A549 (cell line): ENCODE data around the gene KDM4B. TPM values are rescaled to one million over a fixed set of nuclear protein-coding genes. Genes with fewer than 3 reads are reported as not detected.

Experiments used
- ATAC-seq, 2 experiments: fragments of 200-7000 bp in 1 of 2; fragments of >200 bp in 1 of 2; cut with Nextera tagmentation in 1 of 2; cut with Tn5 transposase in 1 of 2; 3 replicates each; pipeline versions ENCODE4 v1.8.0 to v1.9.1; 2018 to 2020; ENCODE audit warnings: mild to moderate bottlenecking in 1 of 2, moderate library complexity in 1 of 2
- CTCF ChIA-PET: fragments of 300-600 bp; sonication (Branson Sonifier 250); formaldehyde crosslinking; extraction: SDS; loops from one replicate; lab custom pipeline; 2021; ENCODE audit warnings: antibody characterized with exemption, inconsistent platforms; lab: Yijun Ruan, JAX
- POLR2A ChIA-PET: fragments of 350-600 bp; formaldehyde crosslinking; extraction: SDS; loops from one replicate; lab custom pipeline; 2021; ENCODE audit warnings: antibody characterized with exemption, inconsistent platforms; lab: Yijun Ruan, JAX
- DNase-seq, 2 experiments: peaks; one replicate each; pipeline versions ENCODE4 v3.0.0 to v3.0.0-alpha.2; 2011 to 2016; ENCODE audit warnings: low read depth in 1 of 2, low spot score in 1 of 2
- FAIRE-seq: peaks from 2 replicates; lab custom pipeline; 2011; peaks lifted over from hg19 to GRCh38; lab: Jason Lieb, UNC
- H3K27ac ChIP-seq, 2 experiments: fragments of >200 bp; sonication (Bioruptor Twin); formaldehyde crosslinking; 3 replicates each; pipeline ENCODE4 v1.5.1; 2016 to 2017
- H3K4me1 ChIP-seq: fragments of >200 bp; sonication (Bioruptor Twin); formaldehyde crosslinking; 3 replicates; pipeline ENCODE4 v1.6.1; 2016
- H3K4me2 ChIP-seq: fragments of >200 bp; sonication (Bioruptor Twin); formaldehyde crosslinking; 3 replicates; pipeline ENCODE4 v1.6.1; 2016
- H3K4me3 ChIP-seq: fragments of >200 bp; sonication (Bioruptor Twin); formaldehyde crosslinking; 3 replicates; pipeline ENCODE4 v1.5.1; 2016
- H3K9me3 ChIP-seq: fragments of >200 bp; sonication (Bioruptor Twin); formaldehyde crosslinking; 3 replicates; pipeline ENCODE4 v1.6.1; 2016
- ATOH8 ChIP-seq: fragments of 250-450 bp; sonication (Bioruptor Pico); IDR thresholded peaks from 2 replicates; pipeline ENCODE4 v1.5.0; 2020; ENCODE audit warnings: low read depth, mild to moderate bottlenecking, moderate library complexity
- CHD4 ChIP-seq: fragments of 200-600 bp; sonication (generic); IDR thresholded peaks from 2 replicates; pipeline ENCODE4 v1.6.1; 2016; ENCODE audit warnings: antibody characterized with exemption, mild to moderate bottlenecking, borderline replicate concordance
- CTCF ChIP-seq: fragments of >200 bp; sonication (Bioruptor Twin); formaldehyde crosslinking; IDR thresholded peaks from 3 replicates; pipeline ENCODE4 v1.5.1; 2016
- ELK1 ChIP-seq: fragments of 150-350 bp; IDR thresholded peaks from 2 replicates; pipeline ENCODE4 v1.6.1; 2014; ENCODE audit warnings: low read depth, mild to moderate bottlenecking, low read length
- FOXS1 ChIP-seq: fragments of 250-450 bp; sonication (Bioruptor Pico); IDR thresholded peaks from 2 replicates; pipeline ENCODE4 v1.5.0; 2020; ENCODE audit warnings: mild to moderate bottlenecking, moderate library complexity
- GATA3 ChIP-seq: IDR thresholded peaks from 2 replicates; pipeline ENCODE4 v1.6.1; 2012; ENCODE audit warnings: borderline replicate concordance
- HDAC2 ChIP-seq: fragments of 200-600 bp; sonication (generic); IDR thresholded peaks from 2 replicates; pipeline ENCODE4 v1.6.1; 2016
- HMGXB4 ChIP-seq: fragments of 250-450 bp; sonication (Bioruptor Pico); IDR thresholded peaks from 2 replicates; pipeline ENCODE4 v1.5.0; 2021; ENCODE audit warnings: mild to moderate bottlenecking, moderate library complexity, borderline replicate concordance
- HOXB13 ChIP-seq: fragments of 250-450 bp; sonication (Bioruptor Pico); IDR thresholded peaks from 2 replicates; pipeline ENCODE4 v1.5.0; 2020; ENCODE audit warnings: low read depth, mild to moderate bottlenecking, moderate library complexity
- HOXB5 ChIP-seq: fragments of 250-450 bp; sonication (Bioruptor Pico); IDR thresholded peaks from 2 replicates; pipeline ENCODE4 v1.5.0; 2020; ENCODE audit warnings: mild to moderate bottlenecking, moderate library complexity
- MAZ ChIP-seq: fragments of 150-350 bp; IDR thresholded peaks from 2 replicates; pipeline ENCODE4 v1.6.1; 2014; ENCODE audit warnings: antibody characterized with exemption, low read depth, low read length, borderline replicate concordance
- RARB ChIP-seq: fragments of 250-450 bp; sonication (Bioruptor Pico); IDR thresholded peaks from 2 replicates; pipeline ENCODE4 v1.8.0; 2021; ENCODE audit warnings: mild to moderate bottlenecking, moderate library complexity
- RFX5 ChIP-seq: fragments of 450-650 bp; IDR thresholded peaks from 2 replicates; pipeline ENCODE4 v1.7.1; 2014; ENCODE audit warnings: antibody characterized with exemption, mild to moderate bottlenecking, moderate library complexity
- SREBF2 ChIP-seq: fragments of 450-650 bp; IDR thresholded peaks from 2 replicates; pipeline ENCODE4 v1.6.1; 2014; ENCODE audit warnings: mild to moderate bottlenecking, moderate library complexity
- TP53 ChIP-seq: fragments of 250-450 bp; sonication (Bioruptor Pico); IDR thresholded peaks from 2 replicates; pipeline ENCODE4 v1.5.0; 2021; ENCODE audit warnings: mild to moderate bottlenecking, moderate library complexity
- USF2 ChIP-seq: fragments of 450-650 bp; IDR thresholded peaks from 2 replicates; pipeline ENCODE4 v1.6.1; 2014; ENCODE audit warnings: antibody characterized with exemption
- ZSCAN20 ChIP-seq: fragments of 250-450 bp; sonication (Bioruptor Pico); IDR thresholded peaks from 2 replicates; pipeline ENCODE4 v1.8.0; 2022; ENCODE audit warnings: mild to moderate bottlenecking, moderate library complexity
- WGBS: methylation state at CpG from one replicate; pipeline ENCODE4 v1.1.6; 2017; ENCODE audit errors: missing lambda C conversion rate; 5-methylcytosine and 5-hydroxymethylcytosine counted together
- polyA plus RNA-seq, 4 experiments: library from polyadenylated mRNA; depleted of rRNA in 3 of 4; stranded (reverse); fragments of >200 nt; fragmentation: RNase III in 1 of 4; extraction: RNeasy Plus Mini Kit Qiagen cat#74134 plus additional on column Dnase treatment in 1 of 4; gene quantifications; 2 replicates in 3 of 4; 3 replicates in 1 of 4; pipeline ENCODE4 v1.2.3, GENCODE V29; 2011 to 2017

The KDM4B gene
- polyA plus RNA-seq, 2 of the 4 experiments (the other 2 are of a cell fraction) = 3.0 to 4.6 TPM

GRCh38 chr19:5113633-5114586 lies 145.0 kb downstream of the KDM4B start:
- Histone ChIP-seq H3K9me3 (no peaks in the 10 kb centered on the region; the same call in 2 of the 3 replicates), H3K4me3 (no peak overlapping the region), H3K27ac (no peak overlapping the region), H3K4me1 (no peaks in the 10 kb centered on the region), H3K4me2 (no peak overlapping the region)
- TF ChIP-seq HOXB5 (no peak), CHD4 (no peak), GATA3 (no peak), RFX5 (no peak), ZSCAN20 (CRISPR knock-in tag) (no peak), FOXS1 (CRISPR knock-in tag) (no peak), HMGXB4 (no peak), SREBF2 (no peak), TP53 (CRISPR knock-in tag) (no peak), RARB (CRISPR knock-in tag) (no peak), MAZ (no peak), HDAC2 (no peak), CTCF (no peak), HOXB13 (CRISPR knock-in tag) (no peak)
- ATAC-seq (no peak), DNase-seq (no peak), FAIRE-seq (no peak)
- 85% methylated on average over 18 of the region's 43 CpGs for WGBS
- POLR2A ChIA-PET = no interaction called here
- CTCF ChIA-PET = no interaction called here

- POLR2A ChIA-PET = no interaction called here
- TF ChIP-seq ELK1 (no peak), ATOH8 (CRISPR knock-in tag) (no peak), USF2 (no peak)
- TF ChIP-seq, all 56 proteins: peak for 0
- no peak for FAIRE-seq
- no peak overlapping the region for H3K4me3 ChIP-seq
- no peak for ATAC-seq
- CTCF ChIA-PET = interaction anchor here (0.6 kb wide), 1 partner anchor 406 kb away, joined by 4 read pairs; no protein-coding TSS in a partner anchor
- no peak for DNase-seq
- no peak overlapping the region for H3K4me2 ChIP-seq
- H3K4me1 ChIP-seq = no peaks in the 10 kb centered on the region
- H3K9me3 ChIP-seq = no peaks in the 10 kb centered on the region; the same call in 2 of the 3 replicates
- H3K27ac ChIP-seq = no peak overlapping the region
- 95% methylated on average over 11 of the region's 11 CpGs for WGBS
Observed at GRCh38 chr19:5114727-5115126, 145.8 kb downstream of the KDM4B start.
